D721Med (cell line): ENCODE results near the gene PFN1.

ENCODE experiments used
- DNase-seq: peaks from one replicate; pipeline ENCODE4 v3.0.0; 2011; ENCODE audit warnings: low spot score; ENCODE audit not compliant: insufficient read length
- FAIRE-seq: peaks from 2 replicates; lab custom pipeline; 2011; peaks lifted over from hg19 to GRCh38; lab: Jason Lieb, UNC
- TF ChIP-seq, protein P1 (sequence below): IDR thresholded peaks from 2 replicates; pipeline ENCODE4 v1.5.1; 2012; ENCODE audit warnings: mild to moderate bottlenecking, control low read depth; ENCODE audit not compliant: insufficient read depth; ENCODE audit errors: missing control alignments

Gene PFN1

DNA sequence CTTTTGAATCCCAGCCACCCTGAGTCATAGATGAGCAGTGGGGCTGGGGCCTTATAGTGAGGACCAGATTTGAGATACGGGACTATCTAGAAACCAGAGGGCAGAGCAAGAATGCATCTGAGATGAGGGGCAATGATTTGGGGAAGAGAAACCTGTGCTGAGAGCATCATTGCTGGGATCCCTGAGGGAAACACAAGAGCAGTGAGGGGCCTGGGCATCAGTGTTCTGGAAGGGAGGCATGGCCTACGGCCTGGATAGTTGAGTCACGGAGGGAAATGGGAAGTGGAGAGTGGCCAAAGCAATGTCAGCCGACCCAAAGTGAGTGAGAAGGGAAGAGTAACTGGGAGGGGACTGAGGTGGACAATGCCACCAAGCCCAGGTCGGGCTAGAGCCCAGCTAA lies 34.0 kb upstream of the PFN1 start:
- no peak for FAIRE-seq
- no peak for DNase-seq
- TF ChIP-seq, protein P1, sequence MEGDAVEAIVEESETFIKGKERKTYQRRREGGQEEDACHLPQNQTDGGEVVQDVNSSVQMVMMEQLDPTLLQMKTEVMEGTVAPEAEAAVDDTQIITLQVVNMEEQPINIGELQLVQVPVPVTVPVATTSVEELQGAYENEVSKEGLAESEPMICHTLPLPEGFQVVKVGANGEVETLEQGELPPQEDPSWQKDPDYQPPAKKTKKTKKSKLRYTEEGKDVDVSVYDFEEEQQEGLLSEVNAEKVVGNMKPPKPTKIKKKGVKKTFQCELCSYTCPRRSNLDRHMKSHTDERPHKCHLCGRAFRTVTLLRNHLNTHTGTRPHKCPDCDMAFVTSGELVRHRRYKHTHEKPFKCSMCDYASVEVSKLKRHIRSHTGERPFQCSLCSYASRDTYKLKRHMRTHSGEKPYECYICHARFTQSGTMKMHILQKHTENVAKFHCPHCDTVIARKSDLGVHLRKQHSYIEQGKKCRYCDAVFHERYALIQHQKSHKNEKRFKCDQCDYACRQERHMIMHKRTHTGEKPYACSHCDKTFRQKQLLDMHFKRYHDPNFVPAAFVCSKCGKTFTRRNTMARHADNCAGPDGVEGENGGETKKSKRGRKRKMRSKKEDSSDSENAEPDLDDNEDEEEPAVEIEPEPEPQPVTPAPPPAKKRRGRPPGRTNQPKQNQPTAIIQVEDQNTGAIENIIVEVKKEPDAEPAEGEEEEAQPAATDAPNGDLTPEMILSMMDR, result no peak

DNA sequence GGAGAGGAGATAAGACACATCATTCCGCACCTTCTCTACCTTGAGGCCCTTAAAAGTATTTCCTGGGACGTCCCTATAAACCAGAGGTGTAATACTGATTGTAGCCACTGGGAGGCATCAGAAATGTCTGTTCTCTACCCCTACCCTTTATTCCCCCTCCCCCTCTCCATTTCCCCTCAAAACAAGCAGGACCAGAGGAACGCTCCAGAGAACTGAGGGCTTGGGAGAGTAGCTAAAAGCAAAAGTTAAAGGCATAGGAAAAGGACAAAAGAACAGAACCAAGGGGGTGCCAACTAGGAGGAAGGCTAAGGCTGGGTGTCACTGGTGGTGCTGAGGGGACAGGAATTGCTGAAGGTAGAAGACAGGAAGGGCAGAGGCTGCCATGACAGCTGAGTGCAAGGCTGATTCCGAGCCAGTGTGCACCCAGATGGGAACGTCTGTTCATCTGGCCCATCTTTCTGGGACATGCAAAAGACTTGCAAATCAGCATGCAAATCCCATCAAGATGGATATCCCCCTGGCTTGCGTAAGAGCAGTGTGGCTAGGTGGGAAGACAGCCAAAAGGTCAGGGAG lies 32.4 kb upstream of the PFN1 start:
- DNase-seq, result peak; percentile 64
- TF ChIP-seq, protein P1, result peak; percentile 36
- no peak for FAIRE-seq

DNA sequence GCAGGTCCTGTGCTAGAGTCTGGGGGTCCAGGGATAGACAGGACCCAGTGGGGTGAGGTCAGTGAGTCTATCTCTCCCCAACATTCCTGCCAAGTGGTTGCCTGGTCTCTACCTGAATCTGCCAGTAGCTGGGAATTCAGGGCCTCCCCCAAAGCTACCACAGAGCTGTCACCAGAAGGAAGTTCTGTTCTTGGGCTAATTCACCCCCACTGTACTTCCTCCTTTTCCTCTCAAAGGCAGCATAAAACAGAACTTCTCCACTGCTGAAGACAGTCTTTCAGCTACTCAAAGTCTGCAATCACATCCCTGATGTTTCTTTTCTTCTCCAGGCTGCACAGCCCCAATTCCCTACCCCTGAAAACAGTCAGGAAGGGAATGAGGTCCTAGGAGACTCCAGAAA lies 30.4 kb upstream of the PFN1 start:
- no peak for DNase-seq
- FAIRE-seq, result no peak
- TF ChIP-seq, protein P1, result no peak

DNA sequence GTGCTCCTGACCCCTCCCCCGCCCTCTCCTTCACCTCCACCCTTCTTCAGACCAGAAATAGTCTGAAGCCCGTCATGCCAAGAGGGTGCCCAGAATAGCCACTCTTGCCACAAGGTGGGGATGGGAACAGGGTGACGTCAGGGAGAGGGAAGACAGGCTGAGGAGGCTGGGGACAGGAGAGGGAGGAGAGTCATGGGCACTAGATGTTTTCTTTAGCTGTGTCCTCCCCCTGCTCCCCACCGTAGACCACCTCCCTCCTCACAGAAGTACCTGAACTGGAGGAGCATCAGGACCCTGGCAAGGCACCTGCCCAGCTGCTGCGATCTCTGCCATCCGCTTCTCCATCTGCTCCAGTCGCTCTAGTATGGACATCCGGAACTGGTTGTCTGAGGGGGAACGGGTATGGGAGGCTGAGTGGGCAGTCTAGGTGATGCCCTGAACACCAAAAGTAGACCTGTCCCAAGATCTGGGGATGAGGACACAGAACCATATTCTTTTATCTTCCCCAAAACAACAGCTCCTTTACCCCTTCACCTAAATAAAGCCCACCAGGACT lies 25.9 kb upstream of the PFN1 start:
- FAIRE-seq, result no peak
- no peak for DNase-seq
- TF ChIP-seq, protein P1, result no peak

DNA sequence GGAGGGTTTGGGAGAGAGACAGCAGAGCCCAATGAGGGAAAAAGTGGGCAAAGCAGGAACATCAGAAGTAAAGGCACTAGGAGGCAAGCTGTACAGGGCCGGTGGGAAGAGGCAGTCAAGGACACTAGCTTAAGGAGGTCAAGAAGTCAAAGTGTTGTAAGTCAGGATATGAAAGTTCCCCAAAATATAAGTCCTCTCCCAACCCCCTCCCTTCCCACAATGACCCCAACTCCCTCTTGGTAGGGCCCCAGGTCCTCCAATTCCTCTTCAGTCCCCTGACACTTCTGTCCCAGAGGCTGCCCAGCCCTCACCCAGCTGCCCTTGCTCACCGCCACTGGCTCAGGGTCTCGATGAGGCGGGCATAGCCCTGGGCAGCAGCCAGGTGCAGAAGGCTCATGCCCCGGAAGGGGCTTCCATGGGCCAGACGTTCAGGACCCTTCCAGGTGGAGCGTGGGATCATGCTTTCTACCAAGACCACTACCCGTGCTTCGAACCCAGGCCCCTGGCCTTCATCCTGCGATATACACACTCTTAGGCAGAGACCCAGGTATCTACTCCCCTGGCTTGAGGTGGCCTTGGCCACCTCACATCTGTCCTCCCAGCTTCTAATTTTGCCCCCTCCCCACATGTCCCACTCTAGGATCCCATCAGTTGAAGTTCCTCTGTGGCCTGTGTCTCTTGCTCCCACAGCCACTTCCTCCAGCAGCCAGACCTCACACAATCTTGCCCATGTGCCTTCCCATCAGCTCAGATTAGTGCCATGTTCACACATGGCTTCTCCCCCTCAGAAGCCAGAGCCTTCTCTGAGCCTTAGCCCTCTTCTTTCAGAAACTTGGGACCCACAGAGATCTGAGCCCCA lies 25.2 kb upstream of the PFN1 start:
- DNase-seq (no peak), FAIRE-seq (no peak)
- TF ChIP-seq, protein P1, result no peak

DNA sequence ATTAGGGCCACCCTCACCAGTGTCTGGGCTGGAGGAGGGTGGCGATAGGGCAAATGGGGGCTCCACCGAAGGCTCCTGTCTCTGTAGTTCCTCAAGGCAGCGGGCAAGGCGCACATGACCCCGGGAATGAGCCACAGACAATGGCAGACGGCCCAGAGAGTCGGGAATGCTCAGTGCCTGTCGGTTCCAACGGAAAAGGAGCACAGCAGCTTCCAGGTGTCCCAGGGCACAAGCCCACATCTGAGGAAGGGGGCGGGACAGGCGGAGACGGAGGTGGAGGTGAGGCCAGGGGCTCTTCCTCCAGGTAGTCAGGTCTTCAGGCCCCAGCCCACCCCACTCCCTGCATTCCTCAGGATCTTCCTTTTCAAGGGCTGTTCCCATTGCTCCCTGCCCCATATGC lies 24.4 kb upstream of the PFN1 start:
- FAIRE-seq (no peak), DNase-seq (no peak)
- TF ChIP-seq, protein P1, result no peak
